NT2/D1 (cell line): ENCODE measurements around the gene PNN.
"Not testable (repeated sequence)": the region's sequence is repeated elsewhere in the genome, so short reads cannot be mapped to it uniquely, and the experiment has no call there.

Source experiments
- DNase-seq: peaks from one replicate; pipeline ENCODE4 v3.0.0-alpha.2; 2011; ENCODE audit warnings: low read depth, low spot score
- H3K27me3 ChIP-seq: 2 replicates; pipeline ENCODE4 v1.6.0; 2011; ENCODE audit warnings: mild to moderate bottlenecking; ENCODE audit not compliant: insufficient read length, insufficient read depth
- H3K36me3 ChIP-seq: 2 replicates; pipeline ENCODE4 v1.6.1; 2011; ENCODE audit warnings: mild to moderate bottlenecking, low read length, mixed read lengths; ENCODE audit not compliant: insufficient read depth, insufficient read length
- H3K4me1 ChIP-seq: 2 replicates; pipeline ENCODE4 v1.5.1; 2011; ENCODE audit not compliant: insufficient read depth, insufficient read length
- H3K4me3 ChIP-seq: 2 replicates; pipeline ENCODE4 v1.5.1; 2011; ENCODE audit warnings: low read depth; ENCODE audit not compliant: insufficient read length
- H3K9ac ChIP-seq: 2 replicates; pipeline ENCODE4 v1.6.0; 2011; ENCODE audit warnings: low read depth; ENCODE audit not compliant: insufficient read length
- H3K9me3 ChIP-seq: 2 replicates; pipeline ENCODE4 v1.5.1; 2011; ENCODE audit warnings: mild to moderate bottlenecking, low read length; ENCODE audit not compliant: insufficient read depth
- SUZ12 ChIP-seq: IDR thresholded peaks from 2 replicates; pipeline ENCODE4 v1.6.1; 2011; ENCODE audit not compliant: insufficient read length, insufficient read depth; ENCODE audit errors: extremely low read depth
- YY1 ChIP-seq: IDR thresholded peaks from 2 replicates; pipeline ENCODE4 v1.6.1; 2011; ENCODE audit not compliant: insufficient read length, insufficient read depth
- ZNF274 ChIP-seq: IDR thresholded peaks from 2 replicates; pipeline ENCODE4 v1.6.1; 2011; ENCODE audit warnings: mild to moderate bottlenecking, low read depth, low read length

Gene PNN

GRCh38 chr14:39174560-39175444 is at the start of gene PNN:
PNN (plus strand) TSS chr14:39175254; CDS start chr14:39175280, 26 bp downstream.
- TF ChIP-seq ZNF274, result no peak
- TF ChIP-seq SUZ12, result no peak
- TF ChIP-seq YY1, result no peak
- Histone ChIP-seq H3K27me3 (no peaks in the 10 kb centered on the region), H3K4me3 (peak within 1 kb of the TSS; percentile 94), H3K9ac (peak within 1 kb of the TSS; percentile 99), H3K4me1 (peaks cover 2% of the 10 kb centered on the region), H3K36me3 (peaks cover 40% of the 10 kb centered on the region), H3K9me3 (no peaks in the 10 kb centered on the region)
- peak; percentile 96 for DNase-seq

- not testable (repeated sequence) for H3K9ac ChIP-seq, DNase-seq, H3K4me1 ChIP-seq, H3K27me3 ChIP-seq, H3K4me3 ChIP-seq
- Histone ChIP-seq H3K36me3 (peaks cover 26% of the 10 kb centered on the region), H3K9me3 (peaks cover 16% of the 10 kb centered on the region; the same call in 1 of the 2 replicates)
Measured at GRCh38 chr14:39137835-39138234, 37.2 kb upstream of the PNN start.

- no peak overlapping the region for H3K9ac ChIP-seq
- no peaks in the 10 kb centered on the region for H3K27me3 ChIP-seq
- no peak overlapping the region for H3K4me3 ChIP-seq
- no peak for DNase-seq
- H3K36me3 ChIP-seq, result peaks cover 26% of the 10 kb centered on the region
- peaks cover 5% of the 10 kb centered on the region for H3K4me1 ChIP-seq
- H3K9me3 ChIP-seq, result peaks cover 16% of the 10 kb centered on the region; the same call in 1 of the 2 replicates
- TF ChIP-seq ZNF274 (no peak), YY1 (no peak)
Measured at GRCh38 chr14:39138440-39138839, 36.6 kb upstream of the PNN start.

GRCh38 chr14:39140170-39140569 is 34.9 kb upstream of the PNN start:
- peak; percentile 40 for DNase-seq
- H3K9me3 ChIP-seq, result peaks cover 16% of the 10 kb centered on the region; the same call in 1 of the 2 replicates
- no peak overlapping the region for H3K9ac ChIP-seq
- H3K27me3 ChIP-seq, result no peaks in the 10 kb centered on the region
- H3K4me1 ChIP-seq, result peaks cover 5% of the 10 kb centered on the region
- TF ChIP-seq ZNF274, result no peak
- no peak for TF ChIP-seq YY1
- TF ChIP-seq SUZ12, result no peak
- no peak overlapping the region for H3K4me3 ChIP-seq
- H3K36me3 ChIP-seq, result peaks cover 17% of the 10 kb centered on the region

GRCh38 chr14:39141623-39142022 is 33.4 kb upstream of the PNN start:
- not testable (repeated sequence) for H3K4me1 ChIP-seq, H3K27me3 ChIP-seq, H3K4me3 ChIP-seq, H3K9ac ChIP-seq, H3K36me3 ChIP-seq, DNase-seq
- H3K9me3 ChIP-seq, result peaks cover 16% of the 10 kb centered on the region; the same call in 1 of the 2 replicates

- not testable (repeated sequence) for DNase-seq, H3K27me3 ChIP-seq, H3K4me3 ChIP-seq, H3K4me1 ChIP-seq, H3K9ac ChIP-seq, H3K36me3 ChIP-seq
- peaks cover 16% of the 10 kb centered on the region; the same call in 1 of the 2 replicates for H3K9me3 ChIP-seq
Measured at GRCh38 chr14:39143226-39143625, 31.8 kb upstream of the PNN start.

GRCh38 chr14:39145266-39145966 is 29.6 kb upstream of the PNN start:
- no peak overlapping the region for H3K9ac ChIP-seq
- no peak for DNase-seq
- no peaks in the 10 kb centered on the region for H3K27me3 ChIP-seq
- H3K9me3 ChIP-seq, result peaks cover 16% of the 10 kb centered on the region; the same call in 1 of the 2 replicates
- TF ChIP-seq ZNF274, result no peak
- no peak for TF ChIP-seq YY1
- H3K4me3 ChIP-seq, result no peak overlapping the region
- peaks cover under 1% of the 10 kb centered on the region for H3K4me1 ChIP-seq
- H3K36me3 ChIP-seq, result peaks cover 14% of the 10 kb centered on the region
